Transverse colon (tissue), 4 donors: ENCODE results near the gene GMPR2. TPM values are rescaled to one million over a fixed set of nuclear protein-coding genes. Genes with fewer than 3 reads are reported as not detected.
"Not testable (repeated sequence)": the region's sequence is repeated elsewhere in the genome, so short reads cannot be mapped to it uniquely, and the experiment has no call there.

Experiments
- DNase-seq: peaks from one replicate; pipeline ENCODE4 v3.0.0-alpha.2; 2019
- H3K27ac ChIP-seq, 4 donors: fragments of 200-600 bp; sonication (generic); 2 replicates each; pipeline ENCODE4 v1.5.1; 2016 to 2018; ENCODE audit warnings: inconsistent platforms in 4 of 4
- H3K27me3 ChIP-seq: fragments of 200-600 bp; sonication (generic); 2 replicates; pipeline ENCODE4 v1.5.1; 2017; ENCODE audit warnings: inconsistent platforms
- H3K36me3 ChIP-seq, 4 donors: fragments of 200-600 bp; sonication (generic); 2 replicates each; pipeline ENCODE4 v1.5.1; 2017 to 2019; ENCODE audit warnings: inconsistent platforms in 4 of 4
- H3K4me1 ChIP-seq, 4 donors: fragments of 200-600 bp; sonication (generic); 2 replicates each; pipeline ENCODE4 v1.5.1; 2017 to 2020; ENCODE audit warnings: inconsistent platforms in 4 of 4
- H3K4me3 ChIP-seq, 4 donors: fragments of 200-600 bp; sonication (generic); 1 replicate in 1 of 4; 2 replicates in 3 of 4; pipeline versions ENCODE4 v1.5.1 to v1.6.1; 2017 to 2019; ENCODE audit warnings: inconsistent platforms in 4 of 4
- H3K9me3 ChIP-seq, 2 donors: fragments of 200-600 bp; sonication (generic); 2 replicates each; pipeline ENCODE4 v1.5.1; 2017 to 2019; ENCODE audit warnings: inconsistent platforms in 2 of 2
- EP300 ChIP-seq: sonication (generic); formaldehyde crosslinking; IDR thresholded peaks from one replicate; pipeline ENCODE4 v1.6.1; 2017; ENCODE audit warnings: antibody characterized with exemption, low read depth
- POLR2A ChIP-seq: fragments of 450-650 bp; IDR thresholded peaks from one replicate; pipeline ENCODE4 v1.6.1; 2016; ENCODE audit warnings: antibody characterized with exemption, mild to moderate bottlenecking, moderate library complexity
- POLR2AphosphoS5 ChIP-seq, 3 donors: sonication (generic); formaldehyde crosslinking; IDR thresholded peaks; one replicate each; pipeline ENCODE4 v1.6.1; 2016; ENCODE audit warnings: antibody characterized with exemption in 3 of 3
- WGBS, 2 donors: methylation state at CpG; one replicate each; pipeline ENCODE4 v1.1.5; 2018; ENCODE audit warnings: low coverage in 1 of 2; 5-methylcytosine and 5-hydroxymethylcytosine counted together
- in situ Hi-C, 4 donors: fragments of 200-750 bp; cut with MboI; loops; one replicate each; pipeline versions ENCODE4 v1.15.0 to v1.15.1; 2017; ENCODE audit warnings: low sequenced_read_pairs in 3 of 4, low pct_ligation_motif_present in 1 of 4, low pct_unique_long_range_greater_than_20kb in 1 of 4
- intact Hi-C: fragments of 100-400 bp; cut with DNase I; formaldehyde crosslinking; loops from one replicate; pipeline ENCODE4 v1.15.1; 2023; ENCODE audit warnings: low total_unique reads
- total RNA-seq, 4 donors: library from RNA; depleted of rRNA; stranded (reverse); fragments of >200 nt; gene quantifications; one replicate each; pipeline ENCODE4 v1.1.0, GENCODE V29; 2016
- TF ChIP-seq, protein P1 (sequence below), 5 experiments: fragments of 200-600 bp in 3 of 5; fragments of 450-650 bp in 2 of 5; sonication (generic) in 3 of 5; IDR thresholded peaks; 1 replicate in 2 of 5; 2 replicates in 3 of 5; pipeline ENCODE4 v1.5.1; 2016 to 2017; ENCODE audit warnings: antibody characterized with exemption in 5 of 5, inconsistent platforms in 3 of 5, mild to moderate bottlenecking in 2 of 5, moderate library complexity in 1 of 5

The GMPR2 gene
- total RNA-seq, 4 donors from 2014 or later: 4.2 to 72.5 (median 46.3) TPM

DNA sequence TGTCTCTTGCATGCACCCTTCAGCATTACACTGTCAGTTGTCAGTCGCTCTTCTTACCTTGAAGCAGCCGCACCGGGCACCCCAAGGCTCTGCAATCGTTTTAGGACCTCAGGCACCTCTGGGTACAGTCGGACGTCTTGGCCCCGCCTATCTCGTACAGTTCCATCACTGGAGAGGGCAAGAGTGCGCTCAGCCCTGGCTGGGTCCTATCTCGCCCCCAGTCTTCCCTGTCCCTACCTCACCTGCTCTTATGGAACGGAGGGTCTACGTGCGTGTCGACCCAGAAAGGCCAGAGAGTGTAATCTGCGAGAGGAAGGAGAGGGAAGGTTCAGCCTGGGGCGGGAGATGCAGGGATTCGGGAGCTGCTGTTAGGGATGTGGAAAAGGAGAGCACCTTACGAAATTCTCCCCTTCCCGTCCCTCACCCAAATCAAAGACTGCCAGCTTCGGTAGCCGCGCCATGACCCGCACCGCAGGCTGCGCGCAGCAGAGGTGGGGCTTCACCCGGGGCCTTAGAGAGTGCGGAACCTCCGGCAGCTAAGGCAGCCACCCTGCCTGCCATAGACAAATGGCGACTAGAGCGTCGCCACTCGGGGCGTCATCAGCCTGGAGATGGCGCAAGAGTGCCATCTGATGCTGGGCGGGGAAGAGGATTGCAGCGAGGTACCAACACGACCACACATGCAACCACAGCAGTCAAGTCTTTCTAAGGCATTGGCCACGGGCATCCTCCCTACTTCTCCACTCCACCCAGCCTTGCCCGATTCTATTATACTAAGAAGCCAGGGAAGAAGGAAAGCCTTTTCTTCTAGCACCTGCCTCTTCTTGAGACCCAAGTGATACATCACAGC lies 17.0 kb upstream of the GMPR2 start, which contains the start of gene MDP1:
Gene MDP1 (minus strand): TSS at position 572 of the 850 bp plus-strand sequence. CDS start 111 bp downstream, at position 461.
- WGBS, 2 donors: 0% methylated on average over 40 of the region's 40 CpGs; no CpG with 5 or more reads in 1 of the 2 donors
- in situ Hi-C loops: no loop called here
- DNase-seq: peak; percentile 90

DNA sequence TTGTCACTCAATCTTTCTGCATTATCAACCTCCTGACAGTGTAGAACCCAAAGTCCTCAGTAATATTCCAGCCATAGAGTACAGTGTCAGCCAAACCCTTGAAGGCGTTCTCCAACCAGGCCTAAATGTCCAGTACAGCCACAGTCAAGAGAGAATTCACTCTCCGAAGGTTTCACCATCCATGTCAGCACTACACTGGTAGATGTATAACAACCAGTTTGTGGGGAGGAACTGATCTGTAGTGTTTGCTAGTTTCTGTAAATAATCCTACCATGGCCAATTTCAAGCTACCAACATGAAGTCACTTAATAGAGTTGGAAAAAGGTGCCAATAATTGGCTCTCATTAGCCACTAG lies 16.4 kb upstream of the GMPR2 start:
- TF ChIP-seq POLR2AphosphoS5 (IDR thresholded peaks at IDR 0.05) (no peak), POLR2A (no peak), EP300 (no peak)
- TF ChIP-seq, protein P1, sequence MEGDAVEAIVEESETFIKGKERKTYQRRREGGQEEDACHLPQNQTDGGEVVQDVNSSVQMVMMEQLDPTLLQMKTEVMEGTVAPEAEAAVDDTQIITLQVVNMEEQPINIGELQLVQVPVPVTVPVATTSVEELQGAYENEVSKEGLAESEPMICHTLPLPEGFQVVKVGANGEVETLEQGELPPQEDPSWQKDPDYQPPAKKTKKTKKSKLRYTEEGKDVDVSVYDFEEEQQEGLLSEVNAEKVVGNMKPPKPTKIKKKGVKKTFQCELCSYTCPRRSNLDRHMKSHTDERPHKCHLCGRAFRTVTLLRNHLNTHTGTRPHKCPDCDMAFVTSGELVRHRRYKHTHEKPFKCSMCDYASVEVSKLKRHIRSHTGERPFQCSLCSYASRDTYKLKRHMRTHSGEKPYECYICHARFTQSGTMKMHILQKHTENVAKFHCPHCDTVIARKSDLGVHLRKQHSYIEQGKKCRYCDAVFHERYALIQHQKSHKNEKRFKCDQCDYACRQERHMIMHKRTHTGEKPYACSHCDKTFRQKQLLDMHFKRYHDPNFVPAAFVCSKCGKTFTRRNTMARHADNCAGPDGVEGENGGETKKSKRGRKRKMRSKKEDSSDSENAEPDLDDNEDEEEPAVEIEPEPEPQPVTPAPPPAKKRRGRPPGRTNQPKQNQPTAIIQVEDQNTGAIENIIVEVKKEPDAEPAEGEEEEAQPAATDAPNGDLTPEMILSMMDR (IDR thresholded peaks at IDR 0.05): no peak
- in situ Hi-C loops: no loop called here
- Histone ChIP-seq H3K27me3 (no peaks in the 10 kb centered on the region), H3K9me3 (no peaks in the 10 kb centered on the region), H3K27ac (peak overlapping the region; percentile 88 to 97 (median 97)), H3K36me3 (no peaks in the 10 kb centered on the region), H3K4me3 (peak overlapping the region in 1 of 4 donors; percentile 74), H3K4me1 (peaks cover 15 to 33% (median 19%) of the 10 kb centered on the region in 4 donors)
- no peak for DNase-seq
- 84 to 86% methylated on average over 2 of the region's 2 CpGs for WGBS, 2 donors
- intact Hi-C loops: no loop called here

More for the DNA sequence above, 17.0 kb upstream of the GMPR2 start, which contains the start of gene MDP1:
- TF ChIP-seq, protein P1 (IDR thresholded peaks at IDR 0.05): peak; percentile 38 to 57 (median 42)
- TF ChIP-seq POLR2AphosphoS5 (IDR thresholded peaks at IDR 0.05) (peak; percentile 87 to 94 (median 91)), POLR2A (peak; percentile 93), EP300 (no peak)
- Histone ChIP-seq H3K27me3 (no peaks in the 10 kb centered on the region), H3K36me3 (peaks cover 0 to 3% (median under 1%) of the 10 kb centered on the region in 4 donors), H3K9me3 (no peaks in the 10 kb centered on the region), H3K27ac (peak within 1 kb of the TSS; percentile 88 to 97 (median 97)), H3K4me1 (peaks cover 15 to 34% (median 19%) of the 10 kb centered on the region in 4 donors), H3K4me3 (peak within 1 kb of the TSS; percentile 52 to 74 (median 69))
- intact Hi-C loops: no loop called here

DNA sequence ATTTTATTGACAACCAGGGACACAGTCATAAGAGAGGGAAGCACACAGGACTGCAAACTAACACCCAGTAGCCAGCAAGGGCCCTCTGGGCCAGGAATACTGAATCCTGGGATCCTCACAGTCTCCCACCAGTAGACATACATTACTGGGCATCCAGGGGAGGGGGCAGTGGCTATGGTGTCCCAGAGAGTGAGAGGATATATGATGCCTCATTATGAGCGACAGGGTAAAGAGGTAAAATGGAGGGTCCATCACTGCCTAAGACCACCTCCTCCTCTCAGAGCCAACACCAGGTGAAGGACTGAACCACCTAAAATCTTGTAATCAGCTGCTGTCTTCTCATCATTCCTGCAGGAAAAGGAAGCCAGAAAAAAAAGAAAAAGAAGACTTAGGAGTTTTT lies 15.9 kb upstream of the GMPR2 start:
- H3K27me3 ChIP-seq, H3K9me3 ChIP-seq, H3K27ac ChIP-seq, H3K36me3 ChIP-seq, DNase-seq, in situ Hi-C loops, intact Hi-C loops, H3K4me3 ChIP-seq: not testable (repeated sequence)
- 94% methylated on average over 1 of the region's 1 CpG; no CpG with 5 or more reads in 1 of the 2 donors for WGBS, 2 donors
- peaks cover 15 to 31% (median 18%) of the 10 kb centered on the region in 4 donors for H3K4me1 ChIP-seq

GRCh38 chr14:24219080-24219479 lies 13.6 kb upstream of the GMPR2 start:
- in situ Hi-C loops: no loop called here
- intact Hi-C loops: no loop called here
- Histone ChIP-seq H3K27ac (no peak overlapping the region), H3K9me3 (no peaks in the 10 kb centered on the region), H3K27me3 (no peaks in the 10 kb centered on the region), H3K4me1 (peaks cover 4 to 18% (median 8%) of the 10 kb centered on the region in 4 donors), H3K4me3 (no peak overlapping the region), H3K36me3 (no peaks in the 10 kb centered on the region)
- TF ChIP-seq, protein P1 (IDR thresholded peaks at IDR 0.05): no peak
- TF ChIP-seq POLR2A (no peak), POLR2AphosphoS5 (IDR thresholded peaks at IDR 0.05) (no peak), EP300 (no peak)
- WGBS, 2 donors: 84% methylated on average over 4 of the region's 4 CpGs; no CpG with 5 or more reads in 1 of the 2 donors
- DNase-seq: no peak
